Measurements from ENCODE around the gene CLK2. TPM values are rescaled to one million over a fixed set of nuclear protein-coding genes. Genes with fewer than 3 reads are reported as not detected.

The CLK2 gene
- total and polyA plus RNA-seq, 9 of the 15 experiments (the other 6 are each of a cell fraction or from before 2014, with no cell fraction given) = 13.5 to 81.4 (median 39.6) TPM

DNA sequence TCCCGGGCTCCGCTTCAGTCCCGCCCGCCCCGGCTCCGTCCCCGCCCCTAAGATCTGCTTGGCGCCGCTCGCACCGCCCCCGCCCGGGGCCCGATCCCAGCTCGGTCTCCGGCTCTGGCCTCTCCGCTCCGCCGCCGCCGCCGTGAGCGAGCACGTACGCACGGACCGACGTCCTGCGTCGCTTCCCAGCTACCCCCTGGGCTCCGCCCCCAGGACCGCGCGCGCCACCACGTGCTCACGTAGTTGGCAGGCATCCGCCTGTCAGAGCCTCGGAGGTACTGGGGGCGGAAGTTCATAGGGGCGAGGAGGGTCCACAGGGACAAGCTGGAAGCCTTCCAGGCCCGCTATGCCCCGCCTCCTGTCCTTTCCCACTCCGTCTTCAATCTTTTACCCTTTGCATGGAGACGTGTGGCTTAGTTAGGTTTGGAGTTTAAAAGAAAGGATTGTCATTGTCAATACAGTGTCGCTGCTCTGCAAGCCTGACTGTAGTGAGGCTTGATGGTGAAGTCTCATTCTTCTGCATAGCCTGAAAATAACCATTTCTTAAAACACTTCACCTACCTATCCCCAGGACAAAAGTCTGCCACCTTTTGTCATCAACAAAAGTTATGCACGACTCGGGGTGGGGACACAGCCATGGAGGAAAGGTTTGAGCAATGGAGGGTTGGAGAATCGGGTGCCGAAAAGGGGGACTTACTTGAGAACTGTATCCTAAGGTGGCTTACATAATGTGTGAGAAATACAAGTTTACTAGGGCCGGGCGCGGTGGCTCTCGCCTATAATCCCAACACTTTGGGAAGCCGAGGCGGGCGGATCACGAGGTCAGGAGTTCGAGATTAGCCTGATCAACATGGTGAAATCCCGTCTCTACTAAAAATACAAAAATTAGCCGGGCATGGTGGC, at the start of gene CLK2 (continued):
- TF ChIP-seq, protein P1, sequence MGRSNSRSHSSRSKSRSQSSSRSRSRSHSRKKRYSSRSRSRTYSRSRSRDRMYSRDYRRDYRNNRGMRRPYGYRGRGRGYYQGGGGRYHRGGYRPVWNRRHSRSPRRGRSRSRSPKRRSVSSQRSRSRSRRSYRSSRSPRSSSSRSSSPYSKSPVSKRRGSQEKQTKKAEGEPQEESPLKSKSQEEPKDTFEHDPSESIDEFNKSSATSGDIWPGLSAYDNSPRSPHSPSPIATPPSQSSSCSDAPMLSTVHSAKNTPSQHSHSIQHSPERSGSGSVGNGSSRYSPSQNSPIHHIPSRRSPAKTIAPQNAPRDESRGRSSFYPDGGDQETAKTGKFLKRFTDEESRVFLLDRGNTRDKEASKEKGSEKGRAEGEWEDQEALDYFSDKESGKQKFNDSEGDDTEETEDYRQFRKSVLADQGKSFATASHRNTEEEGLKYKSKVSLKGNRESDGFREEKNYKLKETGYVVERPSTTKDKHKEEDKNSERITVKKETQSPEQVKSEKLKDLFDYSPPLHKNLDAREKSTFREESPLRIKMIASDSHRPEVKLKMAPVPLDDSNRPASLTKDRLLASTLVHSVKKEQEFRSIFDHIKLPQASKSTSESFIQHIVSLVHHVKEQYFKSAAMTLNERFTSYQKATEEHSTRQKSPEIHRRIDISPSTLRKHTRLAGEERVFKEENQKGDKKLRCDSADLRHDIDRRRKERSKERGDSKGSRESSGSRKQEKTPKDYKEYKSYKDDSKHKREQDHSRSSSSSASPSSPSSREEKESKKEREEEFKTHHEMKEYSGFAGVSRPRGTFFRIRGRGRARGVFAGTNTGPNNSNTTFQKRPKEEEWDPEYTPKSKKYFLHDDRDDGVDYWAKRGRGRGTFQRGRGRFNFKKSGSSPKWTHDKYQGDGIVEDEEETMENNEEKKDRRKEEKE (IDR thresholded peaks at IDR 0.05; ENCODE audit: borderline replicate concordance in 1 of 2, control insufficient read depth in 1 of 2, low read depth in 2 of 2, low read length in 1 of 2) = 0 out of 4 replicates have a peak, but pooled peaks of 1 of the 2 experiments have one; percentile 70
- TF ChIP-seq, protein P2, sequence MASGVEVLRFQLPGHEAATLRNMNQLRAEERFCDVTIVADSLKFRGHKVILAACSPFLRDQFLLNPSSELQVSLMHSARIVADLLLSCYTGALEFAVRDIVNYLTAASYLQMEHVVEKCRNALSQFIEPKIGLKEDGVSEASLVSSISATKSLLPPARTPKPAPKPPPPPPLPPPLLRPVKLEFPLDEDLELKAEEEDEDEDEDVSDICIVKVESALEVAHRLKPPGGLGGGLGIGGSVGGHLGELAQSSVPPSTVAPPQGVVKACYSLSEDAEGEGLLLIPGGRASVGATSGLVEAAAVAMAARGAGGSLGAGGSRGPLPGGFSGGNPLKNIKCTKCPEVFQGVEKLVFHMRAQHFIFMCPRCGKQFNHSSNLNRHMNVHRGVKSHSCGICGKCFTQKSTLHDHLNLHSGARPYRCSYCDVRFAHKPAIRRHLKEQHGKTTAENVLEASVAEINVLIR (CRISPR knock-in tag; IDR thresholded peaks at IDR 0.05) = peak; percentile 51; the same call in 1 of the 2 replicates
- TF ChIP-seq HOXB6 (CRISPR knock-in tag; IDR thresholded peaks at IDR 0.05; ENCODE audit: borderline replicate concordance) = no peak
- no peak for TF ChIP-seq NFYB (IDR thresholded peaks at IDR 0.05; ENCODE audit: extremely low read depth, insufficient read length)
- no peak for TF ChIP-seq ASH1L (IDR thresholded peaks at IDR 0.05; ENCODE audit: borderline replicate concordance, low read depth, partially characterized antibody)
- TF ChIP-seq ZNF561 (CRISPR knock-in tag; conservative IDR thresholded peaks at IDR 0.05) = no peak
- peak; percentile 63 for TF ChIP-seq POLR2B (IDR thresholded peaks at IDR 0.05; ENCODE audit: low read depth, partially characterized antibody)
- TF ChIP-seq, protein P3, sequence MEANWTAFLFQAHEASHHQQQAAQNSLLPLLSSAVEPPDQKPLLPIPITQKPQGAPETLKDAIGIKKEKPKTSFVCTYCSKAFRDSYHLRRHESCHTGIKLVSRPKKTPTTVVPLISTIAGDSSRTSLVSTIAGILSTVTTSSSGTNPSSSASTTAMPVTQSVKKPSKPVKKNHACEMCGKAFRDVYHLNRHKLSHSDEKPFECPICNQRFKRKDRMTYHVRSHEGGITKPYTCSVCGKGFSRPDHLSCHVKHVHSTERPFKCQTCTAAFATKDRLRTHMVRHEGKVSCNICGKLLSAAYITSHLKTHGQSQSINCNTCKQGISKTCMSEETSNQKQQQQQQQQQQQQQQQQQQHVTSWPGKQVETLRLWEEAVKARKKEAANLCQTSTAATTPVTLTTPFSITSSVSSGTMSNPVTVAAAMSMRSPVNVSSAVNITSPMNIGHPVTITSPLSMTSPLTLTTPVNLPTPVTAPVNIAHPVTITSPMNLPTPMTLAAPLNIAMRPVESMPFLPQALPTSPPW (CRISPR knock-in tag; IDR thresholded peaks at IDR 0.05) = peak; percentile 74
- TF ChIP-seq POLR3A (IDR thresholded peaks at IDR 0.05; ENCODE audit: borderline replicate concordance, extremely low read depth, insufficient read depth, insufficient read length) = no peak
- no peak for TF ChIP-seq NCOA2 (IDR thresholded peaks at IDR 0.05; ENCODE audit: partially characterized antibody in 2 of 2)
- TF ChIP-seq KDM1A (IDR thresholded peaks at IDR 0.05) = no peak
- no peak for TF ChIP-seq ZNF316 (IDR thresholded peaks at IDR 0.05)
- TF ChIP-seq, protein P4, sequence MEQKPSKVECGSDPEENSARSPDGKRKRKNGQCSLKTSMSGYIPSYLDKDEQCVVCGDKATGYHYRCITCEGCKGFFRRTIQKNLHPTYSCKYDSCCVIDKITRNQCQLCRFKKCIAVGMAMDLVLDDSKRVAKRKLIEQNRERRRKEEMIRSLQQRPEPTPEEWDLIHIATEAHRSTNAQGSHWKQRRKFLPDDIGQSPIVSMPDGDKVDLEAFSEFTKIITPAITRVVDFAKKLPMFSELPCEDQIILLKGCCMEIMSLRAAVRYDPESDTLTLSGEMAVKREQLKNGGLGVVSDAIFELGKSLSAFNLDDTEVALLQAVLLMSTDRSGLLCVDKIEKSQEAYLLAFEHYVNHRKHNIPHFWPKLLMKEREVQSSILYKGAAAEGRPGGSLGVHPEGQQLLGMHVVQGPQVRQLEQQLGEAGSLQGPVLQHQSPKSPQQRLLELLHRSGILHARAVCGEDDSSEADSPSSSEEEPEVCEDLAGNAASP (IDR thresholded peaks at IDR 0.05) = no peak
- TF ChIP-seq SOX6 (IDR thresholded peaks at IDR 0.05) = peak; percentile 33; the same call in 1 of the 2 replicates
